Gastroesophageal sphincter (tissue), 3 donors: ENCODE measurements around the gene CENPX.

ENCODE experiments used
- CTCF ChIP-seq, 4 experiments: fragments of 200-600 bp in 2 of 4; fragments of 450-650 bp in 2 of 4; sonication (generic) in 1 of 4; IDR thresholded peaks; one replicate each; pipeline ENCODE4 v1.5.1; 2017 to 2019; ENCODE audit warnings: antibody characterized with exemption in 4 of 4, mild to moderate bottlenecking in 2 of 4, moderate library complexity in 2 of 4
- EP300 ChIP-seq: sonication (generic); formaldehyde crosslinking; IDR thresholded peaks from one replicate; pipeline ENCODE4 v1.6.1; 2017; ENCODE audit warnings: antibody characterized with exemption, mild to moderate bottlenecking
- POLR2A ChIP-seq, 2 donors: fragments of 450-650 bp; IDR thresholded peaks; one replicate each; pipeline ENCODE4 v1.6.1; 2017; ENCODE audit warnings: antibody characterized with exemption in 2 of 2, mild to moderate bottlenecking in 2 of 2, moderate library complexity in 1 of 2

- peak in 1 of 4 experiments; percentile 19 for TF ChIP-seq CTCF (IDR thresholded peaks at IDR 0.05)
- no peak for TF ChIP-seq EP300
- TF ChIP-seq POLR2A (IDR thresholded peaks at IDR 0.05): no peak
These were observed 30.9 kb downstream of the CENPX start for GRCh38 chr17:81991684-81992305.
